Measurements from ENCODE around the gene ANKMY1.

GRCh38 chr2:240458900-240459391 is 98.8 kb downstream of the ANKMY1 start:
- no peak for TF ChIP-seq CTCF (IDR thresholded peaks at IDR 0.05)
- no peak for TF ChIP-seq ZFX (IDR thresholded peaks at IDR 0.05; ENCODE audit: borderline replicate concordance)

All from 22Rv1 (cell line).